Hematopoietic multipotent progenitor cell treated with erythropoietin and hydrocortisone succinate and interleukin-3 and kit ligand, for 6 days (in vitro differentiated cells): ENCODE results near the gene AKIRIN1.
"Not testable (repeated sequence)": the region's sequence is repeated elsewhere in the genome, so short reads cannot be mapped to it uniquely, and the experiment has no call there.

ENCODE experiments used
- DNase-seq: peaks from one replicate; pipeline ENCODE4 v3.0.0-alpha.2; 2015

The AKIRIN1 gene

DNA sequence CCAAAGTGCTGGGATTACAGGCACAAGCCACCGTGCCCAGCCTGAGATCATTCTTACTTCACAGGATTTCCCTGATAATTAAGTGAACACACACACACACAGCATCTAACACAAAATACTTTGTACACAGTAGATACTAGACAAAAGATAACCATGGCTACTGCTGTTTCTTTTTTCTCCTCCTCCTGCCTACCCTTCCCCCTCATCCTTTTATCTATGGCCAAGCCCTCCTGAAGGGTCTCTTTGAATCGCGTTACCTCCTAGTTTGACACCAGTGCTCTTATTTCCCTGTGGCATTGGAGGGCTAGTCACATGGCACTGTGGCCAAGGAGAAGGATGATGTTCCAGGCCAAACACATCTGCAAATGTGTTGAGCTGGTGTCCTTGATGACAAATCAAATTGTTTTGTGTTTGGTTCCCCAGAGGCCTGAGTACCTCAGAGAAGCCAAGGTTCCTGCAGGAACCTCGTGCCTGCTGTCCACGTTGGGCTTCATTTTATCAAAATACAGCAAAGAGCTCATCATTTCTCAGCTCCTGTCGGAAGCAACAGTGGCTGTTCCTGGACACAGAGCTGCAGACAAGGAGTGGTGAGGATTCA, 55.6 kb downstream of the AKIRIN1 start:
- DNase-seq: peak; percentile 52

DNA sequence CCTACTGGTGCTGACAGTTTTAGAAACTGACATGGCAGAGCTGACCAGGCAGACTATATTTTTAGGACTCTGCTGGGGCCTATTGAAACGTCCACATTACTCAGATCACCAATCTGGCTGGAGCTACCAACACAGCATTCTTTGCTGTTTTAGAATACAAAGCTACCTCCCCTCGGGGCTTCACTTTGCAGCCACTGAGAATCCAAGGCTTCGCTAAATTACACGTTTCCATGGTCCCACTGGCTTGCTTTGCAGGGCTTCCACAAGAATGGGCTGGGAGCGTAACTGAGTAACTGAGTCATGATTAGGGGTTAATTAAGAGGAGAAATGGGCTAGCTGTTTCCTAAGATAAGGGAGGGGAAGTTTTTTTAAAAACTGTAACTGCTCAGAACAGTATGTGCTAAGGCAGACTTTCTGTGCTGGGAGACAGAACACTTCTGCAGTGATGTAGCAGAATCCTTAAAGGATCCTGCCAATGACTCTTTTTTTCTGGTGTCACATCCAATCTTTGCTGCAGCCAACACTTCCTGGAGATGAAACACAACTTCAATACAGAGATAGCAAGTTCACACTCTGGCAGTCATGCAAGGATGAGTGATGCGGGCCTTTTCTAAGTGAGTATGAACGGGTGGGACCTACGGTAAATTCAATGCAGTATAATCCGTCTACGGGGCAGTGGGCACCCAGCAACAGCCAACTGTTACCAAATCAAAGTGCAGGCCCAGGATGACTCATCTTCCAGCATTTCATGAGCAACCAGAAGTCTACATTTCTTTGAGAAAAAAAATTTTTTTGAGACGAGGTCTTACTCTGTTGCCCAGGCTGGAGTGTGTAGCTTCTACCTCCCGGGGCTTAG, 56.5 kb downstream of the AKIRIN1 start:
- peak; percentile 94 for DNase-seq

GRCh38 chr1:39048745-39049370, 57.8 kb downstream of the AKIRIN1 start:
- peak; percentile 42 for DNase-seq

DNA sequence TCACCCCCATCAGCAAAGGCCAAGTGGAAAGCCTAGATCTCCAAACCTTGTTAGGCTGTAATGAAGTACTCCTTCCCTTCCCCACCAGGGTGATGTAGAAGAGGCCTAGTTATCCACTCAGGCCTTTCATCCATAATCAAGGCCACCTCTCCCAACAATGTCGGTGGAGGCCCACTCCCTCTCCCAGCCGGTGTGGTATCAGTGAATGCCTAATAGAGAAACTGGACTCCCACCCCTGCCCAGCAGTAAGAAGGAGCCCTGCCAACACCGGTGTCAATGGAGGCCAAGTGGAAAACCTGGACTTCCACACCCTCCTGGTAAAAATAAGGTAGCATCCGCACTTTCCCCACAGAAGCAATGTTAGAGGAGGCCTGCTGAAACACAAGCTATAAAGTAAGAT, 58.9 kb downstream of the AKIRIN1 start:
- no peak for DNase-seq

DNA sequence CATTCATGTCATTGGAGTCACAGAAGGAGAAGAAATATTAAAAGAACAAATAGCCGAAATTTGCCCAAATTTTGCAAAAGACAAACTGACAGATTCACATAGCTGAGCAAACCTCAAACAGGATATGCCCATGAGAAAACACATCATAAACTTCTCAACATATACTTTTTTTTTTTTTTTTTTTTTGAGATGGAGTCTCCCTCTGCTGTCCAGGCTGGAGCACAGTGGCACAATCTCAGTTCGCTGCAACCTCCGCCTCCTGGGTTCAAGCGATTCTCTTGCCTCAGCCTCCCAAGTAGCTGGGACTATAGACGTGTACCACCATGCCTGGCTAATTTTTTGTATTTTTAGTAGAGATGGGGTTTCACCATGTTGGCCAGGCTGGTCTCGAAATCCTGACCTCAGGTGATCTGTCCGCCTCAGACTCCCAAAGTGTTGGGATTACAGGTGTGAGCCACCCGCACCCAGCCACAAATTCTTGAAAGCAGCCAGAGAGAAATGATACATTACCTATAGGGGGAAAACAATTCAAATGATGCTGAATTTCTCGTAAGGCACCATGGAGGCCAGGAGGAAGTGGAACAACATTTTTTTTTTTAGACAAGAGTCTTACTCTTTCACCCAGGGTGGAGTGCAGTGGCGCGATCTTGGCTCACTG, 60.2 kb downstream of the AKIRIN1 start:
- not testable (repeated sequence) for DNase-seq

- DNase-seq: no peak
These were observed 60.9 kb downstream of the AKIRIN1 start for GRCh38 chr1:39051956-39052355.

DNA sequence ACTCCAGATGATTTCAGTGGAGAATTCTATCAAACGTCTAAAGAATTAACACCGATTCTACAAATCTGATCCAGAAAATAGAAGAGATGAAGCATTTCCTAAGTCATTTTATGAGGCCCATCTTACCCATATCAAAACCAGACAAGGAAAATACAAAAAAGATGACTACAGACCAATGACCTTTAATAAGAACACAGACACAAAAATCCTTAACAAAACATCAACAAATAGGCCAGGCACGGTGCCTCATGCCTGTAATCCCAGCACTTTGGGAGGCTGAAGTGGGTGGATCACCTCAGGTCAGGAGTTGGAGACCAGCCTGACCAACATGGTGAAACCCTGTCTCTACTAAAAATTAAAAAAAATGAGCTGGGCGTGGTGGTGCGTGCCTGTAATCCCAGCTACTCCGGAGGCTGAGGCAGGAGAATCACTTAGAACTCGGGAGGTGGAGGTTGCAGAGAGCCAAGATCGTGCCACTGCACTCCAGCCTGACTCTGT, 64.2 kb downstream of the AKIRIN1 start:
- not testable (repeated sequence) for DNase-seq
